Omental fat pad (tissue), 4 donors: ENCODE results near the gene KLHL34. TPM values are rescaled to one million over a fixed set of nuclear protein-coding genes. Genes with fewer than 3 reads are reported as not detected.

Experiments used
- ATAC-seq: fragments of 150-250 bp; one replicate; pipeline ENCODE4 v1.9.1; 2016; ENCODE audit warnings: mild to moderate bottlenecking, moderate library complexity; ENCODE audit not compliant: low FRiP score
- DNase-seq: peaks from one replicate; pipeline ENCODE4 v3.0.0-alpha.2; 2019; ENCODE audit warnings: low spot score
- total RNA-seq, 4 donors: library from RNA; depleted of rRNA; stranded (reverse); fragments of >200 nt; gene quantifications; one replicate each; pipeline ENCODE4 v1.1.0, GENCODE V29; 2016
- TF ChIP-seq, protein P1 (sequence below), 3 donors: fragments of 450-650 bp; IDR thresholded peaks; one replicate each; pipeline ENCODE4 v1.5.1; 2016 to 2017; ENCODE audit warnings: antibody characterized with exemption in 3 of 3, mild to moderate bottlenecking in 3 of 3, moderate library complexity in 2 of 3

The KLHL34 gene
- total RNA-seq, 4 donors from 2014 or later, result not detected

DNA sequence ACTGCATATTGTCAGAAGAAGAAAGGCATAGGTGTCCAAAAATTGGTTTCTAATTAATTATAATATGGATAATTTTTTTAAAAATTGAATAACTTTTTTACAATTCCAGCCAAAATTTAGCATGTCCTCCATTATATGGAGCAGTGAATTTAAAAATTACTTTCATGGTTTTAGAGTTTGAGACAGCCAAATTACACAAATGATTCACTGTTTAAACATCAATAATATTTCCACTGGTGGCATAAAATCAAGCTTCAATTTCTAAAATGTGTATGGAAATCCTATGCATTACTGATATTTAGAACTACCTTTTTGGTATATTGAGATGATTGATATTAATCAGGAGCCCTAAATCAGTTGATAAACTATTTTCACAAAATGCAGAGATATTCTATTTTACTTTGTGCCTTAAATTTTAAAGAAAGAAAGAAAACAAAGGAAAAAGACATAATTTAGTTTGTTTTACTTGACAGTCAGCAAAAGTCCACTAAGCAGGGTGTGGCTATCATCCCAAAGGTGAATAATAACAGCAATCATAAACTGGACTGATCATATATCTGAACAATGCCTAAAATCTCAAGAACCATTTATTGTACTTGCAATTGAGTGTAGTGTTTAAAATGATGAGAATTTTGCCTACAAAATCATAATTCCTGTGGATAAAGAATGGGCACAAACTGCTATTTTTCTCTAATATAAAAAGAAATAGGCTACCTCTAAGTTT, 34.2 kb downstream of the KLHL34 start:
- TF ChIP-seq, protein P1, sequence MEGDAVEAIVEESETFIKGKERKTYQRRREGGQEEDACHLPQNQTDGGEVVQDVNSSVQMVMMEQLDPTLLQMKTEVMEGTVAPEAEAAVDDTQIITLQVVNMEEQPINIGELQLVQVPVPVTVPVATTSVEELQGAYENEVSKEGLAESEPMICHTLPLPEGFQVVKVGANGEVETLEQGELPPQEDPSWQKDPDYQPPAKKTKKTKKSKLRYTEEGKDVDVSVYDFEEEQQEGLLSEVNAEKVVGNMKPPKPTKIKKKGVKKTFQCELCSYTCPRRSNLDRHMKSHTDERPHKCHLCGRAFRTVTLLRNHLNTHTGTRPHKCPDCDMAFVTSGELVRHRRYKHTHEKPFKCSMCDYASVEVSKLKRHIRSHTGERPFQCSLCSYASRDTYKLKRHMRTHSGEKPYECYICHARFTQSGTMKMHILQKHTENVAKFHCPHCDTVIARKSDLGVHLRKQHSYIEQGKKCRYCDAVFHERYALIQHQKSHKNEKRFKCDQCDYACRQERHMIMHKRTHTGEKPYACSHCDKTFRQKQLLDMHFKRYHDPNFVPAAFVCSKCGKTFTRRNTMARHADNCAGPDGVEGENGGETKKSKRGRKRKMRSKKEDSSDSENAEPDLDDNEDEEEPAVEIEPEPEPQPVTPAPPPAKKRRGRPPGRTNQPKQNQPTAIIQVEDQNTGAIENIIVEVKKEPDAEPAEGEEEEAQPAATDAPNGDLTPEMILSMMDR (IDR thresholded peaks at IDR 0.05), result no peak
- ATAC-seq (no peak), DNase-seq (no peak)

DNA sequence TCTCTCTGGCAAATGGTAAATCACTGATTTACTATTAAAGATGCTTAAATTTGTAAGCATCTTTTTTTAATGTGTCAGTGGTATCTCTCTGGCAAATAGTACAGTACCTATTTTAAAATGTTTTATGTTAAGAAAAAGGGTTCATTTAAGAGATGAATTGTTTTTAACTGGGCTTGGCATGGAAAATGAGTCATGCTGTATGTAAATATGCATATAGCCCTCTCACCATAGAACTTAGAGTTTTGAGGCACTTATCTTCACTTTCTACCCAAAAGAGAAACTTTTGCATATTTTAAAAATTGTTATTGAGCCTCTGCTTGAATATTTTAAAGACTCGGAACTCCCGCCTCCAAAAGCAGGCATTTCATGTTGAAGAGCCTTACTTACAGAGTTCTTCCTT, 37.9 kb downstream of the KLHL34 start:
- DNase-seq, result no peak
- no peak for ATAC-seq
- TF ChIP-seq, protein P1 (IDR thresholded peaks at IDR 0.05), result no peak

DNA sequence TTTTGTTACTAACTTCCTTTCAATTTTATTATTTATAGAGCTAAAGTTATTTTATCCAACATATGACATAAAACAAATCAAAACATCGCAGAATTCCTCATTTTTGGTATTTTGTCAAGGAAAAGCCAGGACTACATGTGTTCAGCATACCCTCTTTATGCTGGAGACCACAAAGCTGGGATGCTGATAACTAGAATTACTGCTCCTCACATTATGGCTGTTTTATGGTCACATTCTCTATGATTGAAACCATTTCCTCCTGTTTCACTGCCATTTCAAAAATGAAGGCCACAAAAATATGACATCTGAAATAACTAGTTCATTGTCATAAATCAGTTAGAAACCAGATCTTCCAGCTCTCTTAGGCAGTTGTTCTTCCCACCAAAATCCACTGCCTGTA, 41.7 kb downstream of the KLHL34 start:
- no peak for DNase-seq
- ATAC-seq, result no peak
- TF ChIP-seq, protein P1 (IDR thresholded peaks at IDR 0.05), result no peak

DNA sequence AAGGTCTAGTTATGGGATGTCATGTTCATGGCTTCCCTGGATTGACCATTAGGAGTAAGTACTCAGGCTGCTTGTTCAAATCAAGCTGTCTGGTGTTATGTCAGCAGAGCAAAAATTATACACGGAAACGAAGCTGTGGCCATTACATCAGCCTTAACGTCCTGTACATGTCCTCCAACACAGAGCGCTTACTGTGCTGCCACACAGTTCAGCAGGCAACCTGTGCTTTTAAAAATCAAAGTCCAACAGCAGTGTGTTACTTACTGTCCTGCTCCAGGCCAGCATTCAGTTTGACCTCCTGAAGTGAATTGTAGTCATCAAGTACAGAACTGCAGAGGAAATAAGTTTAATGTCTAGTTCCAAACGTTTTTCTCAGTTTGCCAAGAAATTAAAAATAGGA, 46.0 kb downstream of the KLHL34 start:
- DNase-seq, result no peak
- no peak for ATAC-seq
- TF ChIP-seq, protein P1 (IDR thresholded peaks at IDR 0.05), result no peak

DNA sequence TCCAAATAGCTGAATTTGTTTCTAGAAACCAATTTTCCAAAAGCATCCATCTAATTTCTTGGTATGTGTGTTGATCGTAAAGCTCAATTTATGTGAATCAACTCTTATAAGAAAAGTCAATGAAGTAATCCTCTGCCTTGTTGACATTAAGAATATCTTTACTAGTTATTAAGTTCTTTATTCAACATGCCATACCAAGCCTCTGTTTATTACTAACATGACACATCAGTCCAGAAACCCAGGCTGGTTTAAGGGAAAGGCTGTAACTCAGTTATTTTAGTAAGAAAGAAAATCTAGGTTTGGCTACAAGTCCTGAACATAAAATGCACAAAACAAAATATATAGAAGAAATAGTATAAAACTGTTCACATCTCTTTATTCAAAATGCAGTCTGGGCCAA, 48.0 kb downstream of the KLHL34 start:
- TF ChIP-seq, protein P1 (IDR thresholded peaks at IDR 0.05), result no peak
- no peak for DNase-seq
- no peak for ATAC-seq

DNA sequence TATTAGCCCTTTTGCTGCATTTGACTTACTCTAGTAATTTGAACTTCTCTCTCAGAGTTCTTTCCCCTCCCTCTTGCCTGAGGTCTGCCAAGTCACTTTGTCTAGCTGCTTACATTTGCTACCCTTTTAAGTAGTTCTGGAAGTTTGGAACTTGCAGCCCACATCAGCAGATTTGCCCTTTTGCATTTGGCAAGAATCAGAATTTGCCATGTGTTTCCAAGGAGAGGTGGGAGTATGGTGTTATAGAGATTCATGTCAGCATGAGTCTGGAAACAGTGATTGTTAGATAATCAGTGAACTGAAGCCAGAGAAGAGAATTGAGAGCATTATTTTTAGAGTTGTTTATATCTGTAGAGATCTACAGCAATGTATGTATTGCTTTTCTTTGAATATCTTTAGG, 52.1 kb downstream of the KLHL34 start:
- no peak for ATAC-seq
- TF ChIP-seq, protein P1 (IDR thresholded peaks at IDR 0.05), result no peak

More for the DNA sequence above, 52.1 kb downstream of the KLHL34 start:
- no peak for DNase-seq

Other genes starting within 250 kb of the KLHL34 start
- gene SMPX, start 99.8 kb upstream of the KLHL34 start, total RNA-seq, result not detected
- gene MBTPS2, start 181.3 kb upstream of the KLHL34 start, total RNA-seq, result 10 to 100 TPM in 2 of 4 donors, 1 to 10 TPM in 2; 7.4 to 12.5 (median 9.2) TPM
- gene YY2, start 197.7 kb upstream of the KLHL34 start, total RNA-seq, result 1 to 10 TPM; 2.3 to 3.0 (median 2.7) TPM